Natural killer cell (primary cell): Measurements from ENCODE around the gene SMIM23. TPM values are rescaled to one million over a fixed set of nuclear protein-coding genes. Genes with fewer than 3 reads are reported as not detected.

Experiments used
- ATAC-seq, 3 donors: fragments of 150-1000 bp in 2 of 3; fragments of 200-7000 bp in 1 of 3; cut with Tn5 transposase; 1 replicate in 1 of 3; 2 replicates in 2 of 3; pipeline ENCODE4 v1.10.0; 2021; ENCODE audit warnings: mild to moderate bottlenecking in 2 of 3, moderate library complexity in 2 of 3
- DNase-seq, 2 donors: peaks; one replicate each; pipeline versions ENCODE4 v3.0.0 to v3.0.0-alpha.2; 2013 to 2021; ENCODE audit warnings: mixed read lengths in 1 of 2
- H3K27ac ChIP-seq: one replicate; pipeline ENCODE4 v1.5.1; 2013; ENCODE audit warnings: mild to moderate bottlenecking, low read length
- H3K27me3 ChIP-seq: one replicate; pipeline ENCODE4 v1.6.1; 2013; ENCODE audit warnings: low read length; ENCODE audit not compliant: control insufficient read depth, insufficient read depth
- H3K36me3 ChIP-seq: one replicate; pipeline ENCODE4 v1.6.1; 2013; ENCODE audit warnings: low read length; ENCODE audit not compliant: control insufficient read depth, insufficient read depth
- H3K4me1 ChIP-seq: one replicate; pipeline ENCODE4 v1.6.1; 2013; ENCODE audit warnings: low read length; ENCODE audit not compliant: control insufficient read depth, insufficient read depth
- H3K4me3 ChIP-seq: one replicate; pipeline ENCODE4 v1.5.1; 2013; ENCODE audit warnings: low read length
- H3K9me3 ChIP-seq: one replicate; pipeline ENCODE4 v1.6.1; 2013; ENCODE audit warnings: low read length; ENCODE audit not compliant: control insufficient read depth, insufficient read depth
- H3K27ac Mint-ChIP-seq, 2 donors: one replicate each; pipeline ENCODE4 v1.8.0; 2022; ENCODE audit warnings: mild to moderate bottlenecking in 2 of 2, mixed read lengths in 2 of 2, moderate library complexity in 1 of 2
- H3K27me3 Mint-ChIP-seq, 2 donors: one replicate each; pipeline ENCODE4 v1.8.0; 2022; ENCODE audit warnings: low read depth in 2 of 2, mixed read lengths in 2 of 2
- H3K36me3 Mint-ChIP-seq: one replicate; pipeline ENCODE4 v1.8.0; 2022; ENCODE audit warnings: mixed read lengths
- H3K4me1 Mint-ChIP-seq, 2 donors: one replicate each; pipeline ENCODE4 v1.8.0; 2022; ENCODE audit warnings: mixed read lengths in 2 of 2
- H3K4me3 Mint-ChIP-seq: one replicate; pipeline ENCODE4 v1.8.0; 2022; ENCODE audit warnings: mild to moderate bottlenecking, moderate library complexity, mixed read lengths
- H3K9me3 Mint-ChIP-seq, 2 donors: one replicate each; pipeline ENCODE4 v1.8.0; 2022; ENCODE audit warnings: mixed read lengths in 2 of 2
- CTCF ChIP-seq: fragments of 200-600 bp; IDR thresholded peaks from one replicate; pipeline ENCODE4 v1.8.0; 2022; ENCODE audit warnings: antibody characterized with exemption
- WGBS: methylation state at CpG from one replicate; pipeline ENCODE4 v1.1.7; 2013; ENCODE audit warnings: missing lambda C conversion rate; ENCODE audit not compliant: insufficient coverage; 5-methylcytosine and 5-hydroxymethylcytosine counted together
- intact Hi-C: fragments of 100-400 bp; cut with micrococcal nuclease; formaldehyde crosslinking; loops from one replicate; pipeline ENCODE4 v1.14.2; 2022
- total RNA-seq, 4 donors: library from RNA; stranded (reverse); fragments of 120-200 nt in 1 of 4; gene quantifications; one replicate each; pipeline versions ENCODE4 v1.2.3 to v1.2.4, GENCODE V29; 2013 to 2022

Gene SMIM23
- total RNA-seq, 3 donors from 2014 or later (not counting 1 experiment from before 2014, with no cell fraction given): not detected

DNA sequence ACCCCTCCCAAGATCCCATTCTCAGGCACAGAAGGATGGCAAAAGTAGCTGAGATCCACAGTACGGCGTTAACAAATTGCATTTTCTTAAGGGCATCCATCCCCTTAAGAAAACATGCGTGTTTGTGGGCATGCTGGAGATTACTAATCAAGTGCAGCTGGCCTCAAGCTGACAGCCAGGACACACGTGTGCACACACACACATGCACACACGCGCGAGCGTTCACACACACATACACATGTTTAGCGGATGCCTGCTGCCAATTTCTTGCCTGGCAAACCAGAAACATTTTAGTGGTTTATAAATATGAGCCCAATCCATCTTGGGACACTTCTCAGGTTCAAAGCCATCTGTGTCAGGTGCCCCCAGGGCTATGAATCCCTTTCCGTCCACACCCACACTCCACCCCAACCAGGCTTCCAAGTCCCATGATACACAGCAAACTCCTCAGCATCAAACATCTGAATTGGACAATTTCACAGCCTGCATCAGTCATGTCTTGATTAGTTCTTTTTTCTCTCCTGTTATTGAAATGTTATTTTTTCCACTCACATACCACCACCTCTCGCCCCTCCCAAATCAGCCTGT, 23.5 kb upstream of the SMIM23 start:
- Mint-ChIP-seq H3K27ac (no peak overlapping the region), H3K27me3 (peaks cover 23 to 31% of the 10 kb centered on the region in 2 donors), H3K36me3 (no peaks in the 10 kb centered on the region), H3K4me1 (no peaks in the 10 kb centered on the region), H3K9me3 (peaks cover 0 to 2% of the 10 kb centered on the region in 2 donors), H3K4me3 (no peak overlapping the region)
- WGBS: 97% methylated on average over 10 of the region's 11 CpGs
- H3K27ac ChIP-seq: no peak overlapping the region
- H3K4me1 ChIP-seq: no peaks in the 10 kb centered on the region
- no peak for ATAC-seq
- TF ChIP-seq CTCF: no peak
- no peak for DNase-seq
- H3K36me3 ChIP-seq: no peaks in the 10 kb centered on the region
- no peaks in the 10 kb centered on the region for H3K9me3 ChIP-seq
- no peak overlapping the region for H3K4me3 ChIP-seq
- no peaks in the 10 kb centered on the region for H3K27me3 ChIP-seq
- intact Hi-C loops: no loop called here

GRCh38 chr5:171762903-171763302, 22.7 kb upstream of the SMIM23 start:
- no peaks in the 10 kb centered on the region for H3K4me1 ChIP-seq
- no peaks in the 10 kb centered on the region for H3K9me3 ChIP-seq
- TF ChIP-seq CTCF: no peak
- H3K36me3 ChIP-seq: no peaks in the 10 kb centered on the region
- Mint-ChIP-seq H3K27me3 (peaks cover 23 to 39% of the 10 kb centered on the region in 2 donors), H3K4me3 (no peak overlapping the region), H3K9me3 (peaks cover 0 to 2% of the 10 kb centered on the region in 2 donors), H3K27ac (no peak overlapping the region), H3K4me1 (no peaks in the 10 kb centered on the region), H3K36me3 (no peaks in the 10 kb centered on the region)
- intact Hi-C loops: no loop called here
- H3K27ac ChIP-seq: no peak overlapping the region
- no peak overlapping the region for H3K4me3 ChIP-seq
- no peaks in the 10 kb centered on the region for H3K27me3 ChIP-seq
- WGBS: 90% methylated on average over 20 of the region's 20 CpGs
- DNase-seq: no peak
- ATAC-seq: no peak

- Histone ChIP-seq H3K27me3 (peaks cover 2% of the 10 kb centered on the region), H3K36me3 (no peaks in the 10 kb centered on the region), H3K4me3 (no peak overlapping the region), H3K4me1 (no peaks in the 10 kb centered on the region), H3K9me3 (no peaks in the 10 kb centered on the region), H3K27ac (no peak overlapping the region)
- intact Hi-C loops: no loop called here
- peaks cover 19 to 48% of the 10 kb centered on the region in 2 donors for H3K27me3 Mint-ChIP-seq
- H3K4me1 Mint-ChIP-seq: no peaks in the 10 kb centered on the region
- no peak overlapping the region for H3K4me3 Mint-ChIP-seq
- no peak for DNase-seq
- no peak for TF ChIP-seq CTCF
- peaks cover 0 to 2% of the 10 kb centered on the region in 2 donors for H3K9me3 Mint-ChIP-seq
- no peaks in the 10 kb centered on the region for H3K36me3 Mint-ChIP-seq
- H3K27ac Mint-ChIP-seq: no peak overlapping the region
- WGBS: 90% methylated on average over 8 of the region's 8 CpGs
- no peak for ATAC-seq
Measured at GRCh38 chr5:171764265-171764664, 21.4 kb upstream of the SMIM23 start.

DNA sequence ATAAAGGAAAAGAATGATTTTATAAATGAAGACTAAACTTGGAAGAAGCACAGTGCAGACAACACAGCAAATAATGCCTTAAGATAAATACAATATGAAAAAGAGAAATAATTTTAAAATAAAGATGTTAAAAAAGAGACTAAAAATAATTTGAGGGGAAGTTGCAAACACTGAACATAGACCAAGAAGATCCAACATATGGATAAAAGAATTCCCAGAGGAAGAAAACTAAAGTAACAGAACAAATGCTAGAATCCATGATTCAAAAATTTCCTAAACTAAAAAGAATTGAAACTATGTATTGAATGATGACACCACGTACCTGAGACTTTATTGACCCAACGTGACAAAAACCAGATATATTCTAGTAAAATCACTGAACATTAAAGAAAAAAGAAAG, 18.7 kb upstream of the SMIM23 start:
- peaks cover 24 to 55% of the 10 kb centered on the region in 2 donors for H3K27me3 Mint-ChIP-seq
- WGBS: no CpG with 5 or more reads among the region's 2 CpGs
- no peak overlapping the region for H3K27ac Mint-ChIP-seq

More for the DNA sequence above, 18.7 kb upstream of the SMIM23 start:
- intact Hi-C loops: no loop called here
- Histone ChIP-seq H3K27ac (no peak overlapping the region), H3K36me3 (no peaks in the 10 kb centered on the region), H3K4me1 (no peaks in the 10 kb centered on the region), H3K9me3 (no peaks in the 10 kb centered on the region), H3K4me3 (no peak overlapping the region), H3K27me3 (peaks cover 4% of the 10 kb centered on the region)
- H3K9me3 Mint-ChIP-seq: peaks cover 0 to 2% of the 10 kb centered on the region in 2 donors
- no peak for TF ChIP-seq CTCF
- H3K36me3 Mint-ChIP-seq: no peaks in the 10 kb centered on the region
- no peaks in the 10 kb centered on the region for H3K4me1 Mint-ChIP-seq
- DNase-seq (no peak), ATAC-seq (no peak)
- no peak overlapping the region for H3K4me3 Mint-ChIP-seq
